K562 treated with DMSO at 1 percent for 24 hours (cell line): ENCODE data around the gene TAF4. TPM values are rescaled to one million over a fixed set of nuclear protein-coding genes. Genes with fewer than 3 reads are reported as not detected.

ENCODE experiments used
- total RNA-seq: library from RNA; unstranded; fragments of 300-600 nt; gene quantifications from 2 replicates; pipeline ENCODE4 v1.2.3, GENCODE V29; 2022; ENCODE audit warnings: low read depth; ENCODE audit not compliant: insufficient read depth

Gene TAF4
- total RNA-seq, result 11.9 and 20.8 TPM in 2 replicates

GRCh38 chr20:62065674-62066338 is at the start of gene TAF4:
TSS of gene TAF4 (minus strand) at chr20:62065881. CDS start at chr20:62065810, 71 bp downstream.

Other genes starting within 250 kb of the TAF4 start
- 40.9 and 41.8 TPM in 2 replicates for gene LSM14B, start 56.6 kb upstream of the TAF4 start, total RNA-seq
- 536 and 541 TPM in 2 replicates for gene PSMA7, start 77.5 kb upstream of the TAF4 start, total RNA-seq
- 11.8 and 12.9 TPM in 2 replicates for gene SS18L1, start 77.9 kb upstream of the TAF4 start, total RNA-seq
- gene MTG2, start 117.1 kb upstream of the TAF4 start, total RNA-seq, result 44.1 and 46.3 TPM in 2 replicates
- not detected in 2 replicates for gene HRH3, start 154.4 kb upstream of the TAF4 start, total RNA-seq
- 21.7 and 22.9 TPM in 2 replicates for gene OSBPL2, start 172.6 kb upstream of the TAF4 start, total RNA-seq
- 247 and 260 TPM in 2 replicates for gene ADRM1, start 237.1 kb upstream of the TAF4 start, total RNA-seq